ENCODE data around the gene PLXNB2.

Gene PLXNB2

GRCh38 chr22:50287731-50288130, 19.7 kb downstream of the PLXNB2 start:
- 96 to 97% methylated on average over 31 of the region's 31 CpGs for WGBS, 2 experiments
- Histone ChIP-seq H3K36me3 (ENCODE audit: control insufficient read depth, insufficient read depth, low read length) (peaks cover 45% of the 10 kb centered on the region), H3K27me3 (ENCODE audit: control insufficient read depth, insufficient read depth, low read length, poor library complexity, severe bottlenecking) (no peaks in the 10 kb centered on the region)

GRCh38 chr22:50286701-50287318, 20.6 kb downstream of the PLXNB2 start:
- Histone ChIP-seq H3K4me1 (ENCODE audit: control insufficient read depth, insufficient read depth, low read length) (no peaks in the 10 kb centered on the region), H3K36me3 (ENCODE audit: control insufficient read depth, insufficient read depth, low read length) (peaks cover 52% of the 10 kb centered on the region), H3K27me3 (ENCODE audit: control insufficient read depth, insufficient read depth, low read length, poor library complexity, severe bottlenecking) (no peaks in the 10 kb centered on the region), H3K9me3 (ENCODE audit: control insufficient read depth, low read length) (no peaks in the 10 kb centered on the region), H3K27ac (ENCODE audit: insufficient read depth, low read depth, low read length, poor library complexity, severe bottlenecking) (no peak overlapping the region), H3K4me3 (ENCODE audit: insufficient read depth, low read depth, low read length) (no peak overlapping the region)
- 96% methylated on average over 40 of the region's 40 CpGs for WGBS, 2 experiments

More at GRCh38 chr22:50287731-50288130, 19.7 kb downstream of the PLXNB2 start:
- no peak overlapping the region for H3K4me3 ChIP-seq (ENCODE audit: insufficient read depth, low read depth, low read length)
- no peak overlapping the region for H3K27ac ChIP-seq (ENCODE audit: insufficient read depth, low read depth, low read length, poor library complexity, severe bottlenecking)
- no peaks in the 10 kb centered on the region for H3K9me3 ChIP-seq (ENCODE audit: control insufficient read depth, low read length)
- H3K4me1 ChIP-seq (ENCODE audit: control insufficient read depth, insufficient read depth, low read length), result peaks cover 5% of the 10 kb centered on the region

- no peaks in the 10 kb centered on the region for H3K27me3 ChIP-seq (ENCODE audit: control insufficient read depth, insufficient read depth, low read length, poor library complexity, severe bottlenecking)
- no peak overlapping the region for H3K27ac ChIP-seq (ENCODE audit: insufficient read depth, low read depth, low read length, poor library complexity, severe bottlenecking)
- peaks cover 58% of the 10 kb centered on the region for H3K36me3 ChIP-seq (ENCODE audit: control insufficient read depth, insufficient read depth, low read length)
- no peaks in the 10 kb centered on the region for H3K9me3 ChIP-seq (ENCODE audit: control insufficient read depth, low read length)
- WGBS, 2 experiments, result 95 to 97% methylated on average over 21 of the region's 21 CpGs
- H3K4me3 ChIP-seq (ENCODE audit: insufficient read depth, low read depth, low read length), result no peak overlapping the region
- H3K4me1 ChIP-seq (ENCODE audit: control insufficient read depth, insufficient read depth, low read length), result no peaks in the 10 kb centered on the region
These were observed 21.2 kb downstream of the PLXNB2 start for GRCh38 chr22:50286275-50286674.

- Histone ChIP-seq H3K36me3 (ENCODE audit: control insufficient read depth, insufficient read depth, low read length) (peaks cover 62% of the 10 kb centered on the region), H3K4me3 (ENCODE audit: insufficient read depth, low read depth, low read length) (no peak overlapping the region), H3K27me3 (ENCODE audit: control insufficient read depth, insufficient read depth, low read length, poor library complexity, severe bottlenecking) (no peaks in the 10 kb centered on the region), H3K4me1 (ENCODE audit: control insufficient read depth, insufficient read depth, low read length) (no peaks in the 10 kb centered on the region), H3K27ac (ENCODE audit: insufficient read depth, low read depth, low read length, poor library complexity, severe bottlenecking) (no peak overlapping the region), H3K9me3 (ENCODE audit: control insufficient read depth, low read length) (no peaks in the 10 kb centered on the region)
- WGBS, 2 experiments, result 96 to 97% methylated on average over 29 to 33 of the region's 34 CpGs
These were observed 21.7 kb downstream of the PLXNB2 start for GRCh38 chr22:50285568-50286229.

GRCh38 chr22:50284479-50284878, 23.0 kb downstream of the PLXNB2 start:
- WGBS, 2 experiments, result 92 to 95% methylated on average over 13 of the region's 13 CpGs
- Histone ChIP-seq H3K36me3 (ENCODE audit: control insufficient read depth, insufficient read depth, low read length) (peaks cover 58% of the 10 kb centered on the region), H3K27ac (ENCODE audit: insufficient read depth, low read depth, low read length, poor library complexity, severe bottlenecking) (no peak overlapping the region), H3K27me3 (ENCODE audit: control insufficient read depth, insufficient read depth, low read length, poor library complexity, severe bottlenecking) (no peaks in the 10 kb centered on the region), H3K4me1 (ENCODE audit: control insufficient read depth, insufficient read depth, low read length) (no peaks in the 10 kb centered on the region), H3K4me3 (ENCODE audit: insufficient read depth, low read depth, low read length) (no peak overlapping the region), H3K9me3 (ENCODE audit: control insufficient read depth, low read length) (no peaks in the 10 kb centered on the region)

GRCh38 chr22:50283821-50284220, 23.6 kb downstream of the PLXNB2 start:
- H3K27ac ChIP-seq (ENCODE audit: insufficient read depth, low read depth, low read length, poor library complexity, severe bottlenecking), result no peak overlapping the region
- no peaks in the 10 kb centered on the region for H3K27me3 ChIP-seq (ENCODE audit: control insufficient read depth, insufficient read depth, low read length, poor library complexity, severe bottlenecking)
- H3K4me1 ChIP-seq (ENCODE audit: control insufficient read depth, insufficient read depth, low read length), result no peaks in the 10 kb centered on the region
- WGBS, 2 experiments, result 97 to 98% methylated on average over 30 of the region's 30 CpGs
- H3K4me3 ChIP-seq (ENCODE audit: insufficient read depth, low read depth, low read length), result no peak overlapping the region
- no peaks in the 10 kb centered on the region for H3K9me3 ChIP-seq (ENCODE audit: control insufficient read depth, low read length)
- peaks cover 58% of the 10 kb centered on the region for H3K36me3 ChIP-seq (ENCODE audit: control insufficient read depth, insufficient read depth, low read length)

GRCh38 chr22:50282361-50283155, 24.9 kb downstream of the PLXNB2 start:
- Histone ChIP-seq H3K4me3 (ENCODE audit: insufficient read depth, low read depth, low read length) (no peak overlapping the region), H3K4me1 (ENCODE audit: control insufficient read depth, insufficient read depth, low read length) (no peaks in the 10 kb centered on the region), H3K9me3 (ENCODE audit: control insufficient read depth, low read length) (no peaks in the 10 kb centered on the region), H3K27me3 (ENCODE audit: control insufficient read depth, insufficient read depth, low read length, poor library complexity, severe bottlenecking) (no peaks in the 10 kb centered on the region), H3K36me3 (ENCODE audit: control insufficient read depth, insufficient read depth, low read length) (peaks cover 62% of the 10 kb centered on the region), H3K27ac (ENCODE audit: insufficient read depth, low read depth, low read length, poor library complexity, severe bottlenecking) (no peak overlapping the region)
- 96% methylated on average over 45 of the region's 45 CpGs for WGBS, 2 experiments

GRCh38 chr22:50281957-50282356, 25.5 kb downstream of the PLXNB2 start:
- Histone ChIP-seq H3K9me3 (ENCODE audit: control insufficient read depth, low read length) (no peaks in the 10 kb centered on the region), H3K4me3 (ENCODE audit: insufficient read depth, low read depth, low read length) (no peak overlapping the region), H3K4me1 (ENCODE audit: control insufficient read depth, insufficient read depth, low read length) (no peaks in the 10 kb centered on the region), H3K36me3 (ENCODE audit: control insufficient read depth, insufficient read depth, low read length) (peaks cover 67% of the 10 kb centered on the region), H3K27ac (ENCODE audit: insufficient read depth, low read depth, low read length, poor library complexity, severe bottlenecking) (no peak overlapping the region), H3K27me3 (ENCODE audit: control insufficient read depth, insufficient read depth, low read length, poor library complexity, severe bottlenecking) (no peaks in the 10 kb centered on the region)
- WGBS, 2 experiments, result 95 to 96% methylated on average over 25 of the region's 25 CpGs

GRCh38 chr22:50281384-50281760, 26.1 kb downstream of the PLXNB2 start:
- no peaks in the 10 kb centered on the region for H3K4me1 ChIP-seq (ENCODE audit: control insufficient read depth, insufficient read depth, low read length)
- WGBS, 2 experiments, result 96 to 97% methylated on average over 36 of the region's 36 CpGs
- H3K4me3 ChIP-seq (ENCODE audit: insufficient read depth, low read depth, low read length), result no peak overlapping the region
- H3K36me3 ChIP-seq (ENCODE audit: control insufficient read depth, insufficient read depth, low read length), result peaks cover 68% of the 10 kb centered on the region
- no peak overlapping the region for H3K27ac ChIP-seq (ENCODE audit: insufficient read depth, low read depth, low read length, poor library complexity, severe bottlenecking)
- no peaks in the 10 kb centered on the region for H3K9me3 ChIP-seq (ENCODE audit: control insufficient read depth, low read length)
- no peaks in the 10 kb centered on the region for H3K27me3 ChIP-seq (ENCODE audit: control insufficient read depth, insufficient read depth, low read length, poor library complexity, severe bottlenecking)

- 96 to 97% methylated on average over 47 of the region's 47 CpGs for WGBS, 2 experiments
- no peaks in the 10 kb centered on the region for H3K27me3 ChIP-seq (ENCODE audit: control insufficient read depth, insufficient read depth, low read length, poor library complexity, severe bottlenecking)
- no peaks in the 10 kb centered on the region for H3K9me3 ChIP-seq (ENCODE audit: control insufficient read depth, low read length)
- H3K27ac ChIP-seq (ENCODE audit: insufficient read depth, low read depth, low read length, poor library complexity, severe bottlenecking), result no peak overlapping the region
- H3K4me3 ChIP-seq (ENCODE audit: insufficient read depth, low read depth, low read length), result no peak overlapping the region
- peaks cover 68% of the 10 kb centered on the region for H3K36me3 ChIP-seq (ENCODE audit: control insufficient read depth, insufficient read depth, low read length)
- no peaks in the 10 kb centered on the region for H3K4me1 ChIP-seq (ENCODE audit: control insufficient read depth, insufficient read depth, low read length)
These were observed 26.6 kb downstream of the PLXNB2 start for GRCh38 chr22:50280708-50281383.
